Loucy (cell line): ENCODE data around the gene KRTAP4-1.
"Not testable (repeated sequence)": the region's sequence is repeated elsewhere in the genome, so short reads cannot be mapped to it uniquely, and the experiment has no call there.

Experiments
- H2AFZ ChIP-seq: fragments of 200-600 bp; sonication (generic); 2 replicates; pipeline ENCODE4 v1.6.0; 2016; ENCODE audit warnings: antibody characterized with exemption, mild to moderate bottlenecking, low read length, moderate library complexity
- H3F3A ChIP-seq: fragments of 200-600 bp; 2 replicates; pipeline ENCODE4 v1.6.0; 2016; ENCODE audit warnings: antibody characterized with exemption, low read depth, mild to moderate bottlenecking
- H3K27me3 ChIP-seq: fragments of 200-600 bp; sonication (generic); 2 replicates; pipeline ENCODE4 v1.6.1; 2014; ENCODE audit warnings: low read length, mild to moderate bottlenecking; ENCODE audit not compliant: insufficient read depth, poor library complexity, severe bottlenecking
- H3K36me3 ChIP-seq: fragments of 200-600 bp; sonication (generic); 2 replicates; pipeline ENCODE4 v1.6.1; 2016; ENCODE audit warnings: low read length; ENCODE audit not compliant: insufficient read depth
- H3K4me1 ChIP-seq: fragments of 200-600 bp; sonication (generic); 2 replicates; pipeline ENCODE4 v1.5.1; 2014; ENCODE audit warnings: low read length, mild to moderate bottlenecking; ENCODE audit not compliant: insufficient read depth, poor library complexity, severe bottlenecking
- H3K4me2 ChIP-seq: fragments of 200-600 bp; sonication (generic); 2 replicates; pipeline ENCODE4 v1.6.0; 2014; ENCODE audit warnings: antibody characterized with exemption, low read length, low read depth, mild to moderate bottlenecking; ENCODE audit not compliant: poor library complexity, severe bottlenecking
- H3K4me3 ChIP-seq: fragments of 200-600 bp; sonication (generic); 2 replicates; pipeline ENCODE4 v1.5.1; 2014; ENCODE audit warnings: low read length, mild to moderate bottlenecking, mixed read lengths; ENCODE audit not compliant: poor library complexity, severe bottlenecking
- H3K79me2 ChIP-seq: fragments of 200-600 bp; sonication (generic); 2 replicates; pipeline ENCODE4 v1.6.1; 2014; ENCODE audit warnings: low read length; ENCODE audit not compliant: insufficient read depth
- H3K9ac ChIP-seq: fragments of 200-600 bp; sonication (generic); 2 replicates; pipeline ENCODE4 v1.6.0; 2014; ENCODE audit warnings: mild to moderate bottlenecking, low read depth, low read length, moderate library complexity; ENCODE audit not compliant: poor library complexity, severe bottlenecking
- H3K9me2 ChIP-seq: fragments of 200-600 bp; sonication (generic); replicated peaks from 2 replicates; pipeline ENCODE4 v1.6.1; 2016; ENCODE audit warnings: low read depth, low read length, mixed read lengths
- H3K9me3 ChIP-seq: fragments of 200-600 bp; sonication (generic); 2 replicates; pipeline ENCODE4 v1.6.1; 2014; ENCODE audit warnings: mild to moderate bottlenecking, antibody characterized with exemption, low read length, low read depth; ENCODE audit not compliant: insufficient read depth
- H4K20me1 ChIP-seq: fragments of 200-600 bp; sonication (generic); 2 replicates; pipeline ENCODE4 v1.6.0; 2014; ENCODE audit warnings: antibody characterized with exemption, low read length, mild to moderate bottlenecking; ENCODE audit not compliant: insufficient read depth, poor library complexity, severe bottlenecking
- EZH2phosphoT487 ChIP-seq: fragments of 200-600 bp; IDR thresholded peaks from 2 replicates; pipeline ENCODE4 v1.6.1; 2018; ENCODE audit warnings: antibody characterized with exemption, mild to moderate bottlenecking, moderate library complexity, borderline replicate concordance
- TF ChIP-seq, protein P1 (sequence below): fragments of 200-600 bp; sonication (generic); conservative IDR thresholded peaks from 2 replicates; pipeline ENCODE4 v1.5.1; 2014; ENCODE audit warnings: mild to moderate bottlenecking, antibody characterized with exemption, low read length

Gene KRTAP4-1

DNA sequence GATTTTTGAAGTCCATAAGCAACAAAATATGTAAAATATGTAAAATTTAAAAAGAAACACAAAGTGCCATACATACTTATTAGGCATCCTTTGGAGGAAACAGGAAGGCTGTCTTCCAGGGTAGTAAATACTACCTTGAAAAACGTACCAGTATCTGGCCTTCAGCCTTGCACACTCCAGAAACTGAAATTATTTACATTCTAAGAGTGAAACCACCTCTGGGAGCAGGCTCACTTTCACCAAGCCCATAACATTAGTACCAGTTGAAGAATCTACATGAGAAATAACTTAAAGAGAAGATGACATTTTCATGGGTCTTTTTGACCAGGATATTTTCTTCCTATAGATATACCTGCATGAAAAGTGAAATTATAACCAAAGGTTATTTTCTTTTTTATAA lies 11.4 kb upstream of the KRTAP4-1 start:
- no peaks in the 10 kb centered on the region for H3K79me2 ChIP-seq
- no peaks in the 10 kb centered on the region for H3K27me3 ChIP-seq
- H3K36me3 ChIP-seq, result no peaks in the 10 kb centered on the region
- no peak overlapping the region for H2AFZ ChIP-seq
- H3K4me1 ChIP-seq, result no peaks in the 10 kb centered on the region
- no peak overlapping the region for H3K4me3 ChIP-seq
- TF ChIP-seq, protein P1, sequence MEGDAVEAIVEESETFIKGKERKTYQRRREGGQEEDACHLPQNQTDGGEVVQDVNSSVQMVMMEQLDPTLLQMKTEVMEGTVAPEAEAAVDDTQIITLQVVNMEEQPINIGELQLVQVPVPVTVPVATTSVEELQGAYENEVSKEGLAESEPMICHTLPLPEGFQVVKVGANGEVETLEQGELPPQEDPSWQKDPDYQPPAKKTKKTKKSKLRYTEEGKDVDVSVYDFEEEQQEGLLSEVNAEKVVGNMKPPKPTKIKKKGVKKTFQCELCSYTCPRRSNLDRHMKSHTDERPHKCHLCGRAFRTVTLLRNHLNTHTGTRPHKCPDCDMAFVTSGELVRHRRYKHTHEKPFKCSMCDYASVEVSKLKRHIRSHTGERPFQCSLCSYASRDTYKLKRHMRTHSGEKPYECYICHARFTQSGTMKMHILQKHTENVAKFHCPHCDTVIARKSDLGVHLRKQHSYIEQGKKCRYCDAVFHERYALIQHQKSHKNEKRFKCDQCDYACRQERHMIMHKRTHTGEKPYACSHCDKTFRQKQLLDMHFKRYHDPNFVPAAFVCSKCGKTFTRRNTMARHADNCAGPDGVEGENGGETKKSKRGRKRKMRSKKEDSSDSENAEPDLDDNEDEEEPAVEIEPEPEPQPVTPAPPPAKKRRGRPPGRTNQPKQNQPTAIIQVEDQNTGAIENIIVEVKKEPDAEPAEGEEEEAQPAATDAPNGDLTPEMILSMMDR, result no peak
- TF ChIP-seq EZH2phosphoT487, result no peak
- no peaks in the 10 kb centered on the region for H4K20me1 ChIP-seq
- no peak overlapping the region for H3K9ac ChIP-seq
- H3K9me2 ChIP-seq, result no peaks in the 10 kb centered on the region
- H3K9me3 ChIP-seq, result no peaks in the 10 kb centered on the region
- no peaks in the 10 kb centered on the region for H3F3A ChIP-seq
- H3K4me2 ChIP-seq, result no peak overlapping the region

DNA sequence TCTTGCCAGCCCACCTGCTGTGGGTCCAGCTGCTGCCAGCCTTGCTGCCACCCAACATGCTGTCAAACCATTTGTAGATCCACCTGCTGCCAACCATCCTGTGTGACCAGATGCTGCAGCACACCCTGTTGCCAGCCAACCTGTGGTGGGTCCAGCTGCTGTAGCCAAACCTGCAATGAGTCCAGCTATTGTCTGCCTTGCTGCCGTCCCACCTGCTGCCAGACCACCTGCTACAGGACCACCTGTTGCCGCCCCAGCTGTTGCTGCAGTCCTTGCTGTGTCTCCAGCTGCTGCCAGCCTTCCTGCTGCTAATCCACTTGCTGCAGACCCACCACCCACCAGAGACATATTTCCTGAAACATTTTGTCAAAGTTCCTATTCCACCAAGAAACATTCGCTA lies 5.6 kb upstream of the KRTAP4-1 start:
- no peak for TF ChIP-seq EZH2phosphoT487
- TF ChIP-seq, protein P1, result no peak
- Histone ChIP-seq H3K4me1 (no peaks in the 10 kb centered on the region), H3K4me3 (no peak overlapping the region), H3K79me2 (no peaks in the 10 kb centered on the region), H2AFZ (no peak overlapping the region), H3K9me3 (no peaks in the 10 kb centered on the region), H4K20me1 (no peaks in the 10 kb centered on the region), H3K4me2 (no peak overlapping the region), H3K27me3 (no peaks in the 10 kb centered on the region), H3K9ac (no peak overlapping the region), H3F3A (no peaks in the 10 kb centered on the region), H3K36me3 (no peaks in the 10 kb centered on the region), H3K9me2 (no peaks in the 10 kb centered on the region)

DNA sequence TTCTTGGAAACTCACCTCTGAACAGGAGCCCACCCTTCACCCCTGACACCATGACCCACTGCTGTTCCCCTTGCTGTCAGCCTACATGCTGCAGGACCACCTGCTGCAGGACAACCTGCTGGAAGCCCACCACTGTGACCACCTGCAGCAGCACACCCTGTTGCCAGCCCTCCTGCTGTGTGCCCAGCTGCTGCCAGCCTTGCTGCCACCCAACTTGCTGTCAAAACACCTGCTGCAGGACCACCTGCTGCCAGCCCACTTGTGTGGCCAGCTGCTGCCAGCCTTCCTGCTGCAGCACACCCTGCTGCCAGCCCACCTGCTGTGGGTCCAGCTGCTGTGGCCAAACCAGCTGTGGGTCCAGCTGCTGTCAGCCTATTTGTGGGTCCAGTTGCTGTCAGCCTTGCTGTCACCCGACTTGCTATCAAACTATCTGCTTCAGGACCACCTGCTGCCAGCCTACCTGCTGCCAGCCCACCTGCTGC lies 5.2 kb upstream of the KRTAP4-1 start, which contains the start of gene KRTAP9-1:
KRTAP9-1 (plus strand) TSS at position 51 of the 482 bp plus-strand sequence; CDS start at position 51, 0 bp downstream.
- not testable (repeated sequence) for H4K20me1 ChIP-seq, H3K36me3 ChIP-seq, H3K9ac ChIP-seq, H3K79me2 ChIP-seq, H3F3A ChIP-seq, H3K27me3 ChIP-seq, H3K4me2 ChIP-seq, H3K9me2 ChIP-seq, H2AFZ ChIP-seq, H3K9me3 ChIP-seq, H3K4me3 ChIP-seq, H3K4me1 ChIP-seq

DNA sequence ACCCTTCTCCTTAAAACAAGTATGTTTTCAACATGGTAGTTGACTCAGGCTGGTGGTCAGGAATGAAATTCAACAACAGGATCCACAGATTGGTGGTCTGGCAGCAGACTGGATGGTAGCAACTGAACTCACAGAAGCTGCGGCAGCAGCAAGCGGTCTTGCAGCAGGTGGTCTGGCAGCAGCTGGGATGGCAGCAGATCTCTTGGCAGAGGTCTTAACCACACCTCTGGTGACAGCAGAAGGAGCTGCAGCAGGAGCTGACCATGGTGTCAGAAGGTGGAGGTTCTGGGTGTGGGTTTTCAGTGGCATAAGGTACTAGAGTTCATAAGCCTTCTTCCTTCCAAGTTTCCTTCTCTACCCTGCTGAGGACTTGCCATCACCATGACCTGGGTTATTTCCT lies 2.2 kb upstream of the KRTAP4-1 start:
- no peak overlapping the region for H2AFZ ChIP-seq
- no peaks in the 10 kb centered on the region for H3K27me3 ChIP-seq
- no peaks in the 10 kb centered on the region for H3K36me3 ChIP-seq
- H3K9me2 ChIP-seq, result no peaks in the 10 kb centered on the region
- no peaks in the 10 kb centered on the region for H3K79me2 ChIP-seq
- H4K20me1 ChIP-seq, result no peaks in the 10 kb centered on the region
- no peak for TF ChIP-seq EZH2phosphoT487
- TF ChIP-seq, protein P1, result no peak
- H3K4me1 ChIP-seq, result no peaks in the 10 kb centered on the region
- H3K4me3 ChIP-seq, result no peak overlapping the region
- no peak overlapping the region for H3K4me2 ChIP-seq
- H3K9ac ChIP-seq, result no peak overlapping the region
- no peaks in the 10 kb centered on the region for H3F3A ChIP-seq
- no peaks in the 10 kb centered on the region for H3K9me3 ChIP-seq
